ENCODE results near the gene SERPINI1.
A peak's percentile ranks its signal among the peaks of the same experiment; 100 is the strongest.

SERPINI1 gene

GRCh38 chr3:167734498-167735232 is 856 bp upstream of the SERPINI1 start, which contains the start of gene PDCD10:
TSS of gene PDCD10 (minus strand) at chr3:167734892. CDS start at chr3:167720157, 14,735 bp downstream.
- peak; percentile 94 for DNase-seq (ENCODE audit: low read depth)

DNA sequence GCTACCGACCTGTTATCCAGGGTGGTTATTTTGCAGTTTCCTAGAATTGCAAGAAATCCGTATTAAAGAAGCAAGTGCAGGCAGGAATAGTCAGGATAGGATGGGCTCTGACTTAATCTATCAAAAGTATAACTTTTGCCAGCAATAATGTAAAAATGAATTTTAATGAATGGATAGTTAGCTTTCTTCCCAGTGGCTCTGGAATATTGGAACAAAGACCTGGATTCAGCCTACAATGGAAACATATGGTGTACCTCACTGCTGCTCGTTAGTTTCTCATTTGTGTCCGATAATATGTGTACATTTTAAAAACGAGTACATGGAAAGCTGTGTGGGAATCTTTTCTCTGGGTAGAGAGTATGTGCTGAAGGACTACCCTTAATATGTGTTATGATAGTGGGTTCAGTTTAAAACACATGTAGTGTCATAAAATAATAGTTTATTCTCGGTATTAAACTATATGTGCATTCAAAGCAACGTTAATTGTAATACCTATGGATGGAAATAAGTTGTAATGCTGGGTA is 805 bp downstream of the SERPINI1 start:
- no peak for DNase-seq (ENCODE audit: low read depth)

GRCh38 chr3:167736997-167737396 is 1.5 kb downstream of the SERPINI1 start:
- no peak for DNase-seq (ENCODE audit: low read depth)

DNA sequence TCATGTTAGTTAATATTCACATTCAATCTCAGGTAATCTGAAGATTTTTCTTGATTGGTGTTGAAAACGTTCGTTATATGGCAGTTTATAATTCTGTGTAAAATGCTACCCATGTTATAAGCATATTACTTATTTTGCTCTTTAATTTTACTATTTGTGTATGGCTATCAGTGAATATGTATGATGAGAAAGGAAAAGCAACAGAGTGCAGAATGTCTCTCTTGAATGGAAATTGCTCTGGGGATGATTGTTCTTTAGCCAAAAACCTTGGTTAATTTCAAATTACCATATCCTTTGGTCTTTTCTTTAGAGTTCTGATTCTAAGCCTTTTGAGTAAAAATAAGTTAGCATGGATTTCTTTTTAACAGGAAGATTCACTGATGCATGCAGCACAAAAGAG is 2.5 kb downstream of the SERPINI1 start:
- no peak for DNase-seq (ENCODE audit: low read depth)

- no peak for DNase-seq (ENCODE audit: low read depth)
Measured at GRCh38 chr3:167739190-167739810, 3.8 kb downstream of the SERPINI1 start.

GRCh38 chr3:167740961-167741587 is 5.6 kb downstream of the SERPINI1 start:
- DNase-seq (ENCODE audit: low read depth) = peak; percentile 24

- DNase-seq (ENCODE audit: low read depth) = no peak
Measured at GRCh38 chr3:167742338-167742737, 6.8 kb downstream of the SERPINI1 start.

GRCh38 chr3:167743799-167744198 is 8.3 kb downstream of the SERPINI1 start:
- DNase-seq (ENCODE audit: low read depth) = no peak

DNA sequence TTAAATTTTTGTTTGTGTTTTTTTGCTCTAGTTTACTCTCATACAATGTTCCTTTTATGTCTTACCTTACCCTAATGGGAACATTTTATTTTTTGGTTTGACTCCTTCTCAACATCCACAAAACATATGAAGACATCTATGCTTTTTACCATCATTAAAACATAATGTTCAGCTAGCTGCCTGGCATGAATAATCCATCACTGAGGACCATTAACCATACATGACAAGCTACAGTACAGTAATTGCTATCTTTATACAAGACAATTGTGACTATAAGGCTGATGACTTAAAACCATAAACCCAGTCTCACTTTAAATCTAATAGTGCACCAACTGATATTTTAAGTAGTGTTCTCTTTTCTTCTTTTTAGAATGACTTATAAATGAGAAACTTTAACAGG is 13.7 kb downstream of the SERPINI1 start:
- DNase-seq (ENCODE audit: low read depth) = no peak

DNA sequence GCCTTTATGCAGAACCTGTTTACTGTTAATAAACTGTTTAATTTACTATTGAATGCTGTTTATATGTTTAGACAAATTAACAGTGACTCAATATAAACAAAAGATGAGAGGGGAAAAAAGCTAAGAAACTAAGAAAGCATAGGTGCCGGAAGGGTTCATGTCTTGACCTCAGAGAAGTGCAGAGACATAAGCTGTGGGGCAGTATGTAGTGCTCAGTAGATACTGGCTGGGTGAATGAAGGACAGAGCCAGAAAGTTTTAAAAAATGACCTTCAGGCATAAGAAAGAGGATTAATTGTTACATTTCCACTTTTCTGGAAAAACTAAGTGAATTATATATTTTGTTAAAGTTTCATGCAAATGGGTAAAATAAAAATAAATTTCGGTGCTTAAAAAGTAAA is 14.2 kb downstream of the SERPINI1 start:
- DNase-seq (ENCODE audit: low read depth) = no peak

DNA sequence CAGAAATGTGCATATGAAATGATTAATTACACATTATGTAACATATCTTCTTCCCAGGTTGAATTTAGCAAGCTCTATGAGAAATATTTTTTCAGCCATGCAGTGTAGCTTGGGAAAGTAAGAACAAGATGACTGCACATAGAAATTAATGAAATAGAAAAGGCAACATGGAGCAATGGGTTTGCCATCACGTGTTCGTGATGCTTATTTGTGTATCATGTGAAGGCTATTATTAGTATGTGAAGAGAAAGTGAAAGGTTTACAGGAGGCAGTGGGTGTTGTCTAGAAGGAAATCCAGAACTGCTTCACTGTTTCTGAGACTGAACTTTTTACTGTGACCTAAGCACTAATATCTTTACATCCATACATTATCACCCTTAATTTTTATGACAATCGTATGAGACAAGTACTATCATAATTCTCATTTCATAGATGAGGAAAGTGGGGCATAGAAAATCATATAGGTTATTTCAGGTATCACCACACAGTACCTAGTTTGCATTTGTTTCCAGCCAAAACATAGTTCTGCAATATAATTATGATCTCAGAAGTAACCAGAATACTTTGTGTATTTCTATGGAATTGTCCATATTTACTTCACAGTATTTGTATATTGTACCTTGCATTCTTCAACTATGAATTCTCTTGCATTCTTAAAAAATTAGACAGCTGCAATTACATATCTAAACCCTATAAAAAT is 14.9 kb downstream of the SERPINI1 start:
- DNase-seq (ENCODE audit: low read depth) = no peak

DNA sequence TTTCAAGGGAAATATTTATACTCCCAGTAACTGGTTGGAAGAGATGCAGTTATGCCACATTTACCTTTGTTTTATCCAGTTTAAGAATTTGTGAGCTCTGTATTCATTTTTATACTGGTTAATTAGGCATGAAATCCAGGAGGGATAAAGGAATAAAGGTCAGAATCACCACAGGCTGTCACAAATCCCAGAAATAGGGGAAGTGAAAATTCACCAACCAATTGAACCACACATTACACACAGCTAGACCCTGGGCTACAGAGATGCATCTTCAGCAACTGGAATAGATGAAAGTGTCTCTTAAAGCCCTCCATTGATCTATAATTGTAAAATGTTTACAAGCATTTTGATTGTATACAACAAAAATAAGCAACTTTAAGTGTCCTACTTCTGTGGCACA is 18.5 kb downstream of the SERPINI1 start:
- no peak for DNase-seq (ENCODE audit: low read depth)

DNA sequence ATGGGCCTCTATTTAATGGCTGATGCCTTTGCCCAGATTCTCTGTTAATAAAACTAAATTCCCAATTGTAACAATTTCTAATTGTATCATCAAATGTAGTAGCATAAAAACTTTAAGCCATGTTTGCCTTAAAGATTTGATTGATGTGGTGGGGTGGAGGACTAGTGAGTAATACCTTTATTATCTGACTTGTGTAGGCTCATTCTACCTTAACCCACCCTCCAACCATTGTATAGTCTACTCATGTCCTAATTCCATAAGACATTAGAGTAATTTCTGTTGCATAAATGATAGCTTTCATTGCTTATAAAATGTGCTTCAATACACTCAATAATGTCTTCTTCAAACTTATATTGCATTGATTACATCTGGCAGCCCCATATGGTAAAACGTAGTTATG is 25.8 kb downstream of the SERPINI1 start:
- DNase-seq (ENCODE audit: low read depth) = no peak

DNA sequence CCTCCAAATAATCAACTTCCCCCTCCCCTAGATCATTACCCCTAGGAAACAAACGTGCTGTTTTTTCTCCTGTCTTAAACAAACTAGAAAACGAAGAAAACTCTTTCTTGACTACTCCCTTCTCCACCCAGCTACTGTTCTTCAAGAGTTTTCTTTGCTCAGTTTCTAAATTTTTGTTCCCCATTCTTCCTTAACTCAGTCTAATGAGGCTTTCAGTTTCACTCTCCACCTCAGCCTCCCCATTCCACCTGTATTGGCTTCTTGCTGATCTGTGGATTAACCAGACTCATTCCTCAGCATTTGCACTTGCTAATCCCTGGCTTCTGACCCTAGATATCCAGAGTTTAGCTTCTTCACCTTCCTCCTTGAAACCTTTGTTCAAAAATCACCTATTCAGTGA is 26.8 kb downstream of the SERPINI1 start:
- no peak for DNase-seq (ENCODE audit: low read depth)

DNA sequence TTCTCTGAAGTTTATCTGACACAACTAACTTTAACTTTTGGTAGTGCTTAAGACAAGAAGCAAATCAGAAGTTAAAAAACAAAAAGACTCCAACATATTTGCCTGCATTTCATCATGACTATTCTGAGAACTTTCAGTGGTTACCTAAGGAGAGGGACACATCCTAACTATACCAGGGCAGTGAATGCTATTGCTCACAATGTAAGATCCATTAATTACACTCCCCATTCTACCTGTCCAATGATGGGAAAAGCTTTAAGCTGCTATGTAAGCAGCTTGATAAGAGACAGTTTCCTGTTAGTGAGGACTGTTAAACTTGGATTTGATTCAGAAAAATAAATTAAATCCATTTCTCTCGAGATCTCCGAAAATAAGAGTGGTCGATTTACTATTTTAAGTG is 37.5 kb downstream of the SERPINI1 start:
- no peak for DNase-seq (ENCODE audit: low read depth)

DNA sequence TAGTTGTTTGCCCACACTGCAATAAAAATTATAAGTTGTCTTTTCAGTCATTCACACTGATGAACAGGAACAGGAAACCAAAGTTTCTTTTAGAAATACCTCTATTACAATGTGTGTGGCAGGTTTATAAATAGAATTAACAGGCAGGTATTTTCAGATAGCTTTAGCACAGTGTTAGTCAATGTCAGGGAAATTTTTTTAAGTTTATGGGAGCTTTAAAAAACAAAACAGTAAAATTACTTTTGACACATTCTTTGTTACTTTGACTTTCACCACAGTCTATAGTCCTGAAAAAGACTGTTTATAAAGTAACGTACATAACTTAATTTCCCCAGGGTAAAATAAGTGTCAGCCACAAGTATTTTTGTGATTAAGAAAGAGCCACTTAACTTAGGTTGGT is 38.1 kb downstream of the SERPINI1 start:
- no peak for DNase-seq (ENCODE audit: low read depth)

GRCh38 chr3:167776066-167776685 is 40.7 kb downstream of the SERPINI1 start:
- no peak for DNase-seq (ENCODE audit: low read depth)

GRCh38 chr3:167777356-167777755 is 41.8 kb downstream of the SERPINI1 start:
- DNase-seq (ENCODE audit: low read depth) = no peak

DNA sequence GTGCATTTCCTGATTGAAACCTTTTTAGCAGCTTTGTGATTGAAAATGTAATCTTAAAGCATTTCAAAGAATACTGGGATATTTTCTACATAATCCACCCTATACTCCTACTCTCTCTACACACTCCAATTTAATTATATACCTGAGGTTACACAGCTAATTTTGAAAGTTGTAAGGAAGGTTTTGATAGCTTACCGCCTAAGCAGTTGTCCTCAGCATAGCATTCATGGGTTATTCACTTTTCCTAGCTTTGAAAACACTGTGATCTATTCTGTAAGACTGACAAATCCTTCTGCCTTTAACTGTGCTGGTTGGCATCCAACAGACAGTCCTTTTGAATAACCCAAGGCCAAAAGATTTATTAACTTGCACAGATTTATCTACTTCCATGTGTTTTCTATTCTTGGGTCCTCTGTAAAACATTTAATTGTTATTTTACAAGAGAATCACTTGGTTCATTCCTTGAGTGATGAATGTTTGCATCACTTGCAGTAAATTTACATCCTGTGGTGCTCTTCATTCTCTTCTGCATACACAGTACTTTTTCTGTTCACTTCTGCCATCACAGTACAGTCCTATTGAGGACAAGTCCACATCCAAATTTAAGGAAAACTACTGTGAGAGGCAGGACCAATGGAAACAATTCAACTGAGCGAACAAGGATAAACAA is 44.8 kb downstream of the SERPINI1 start:
- no peak for DNase-seq (ENCODE audit: low read depth)

- DNase-seq (ENCODE audit: low read depth) = no peak
Measured at GRCh38 chr3:167783781-167784180, 48.3 kb downstream of the SERPINI1 start.

- DNase-seq (ENCODE audit: low read depth) = no peak
Measured at GRCh38 chr3:167785790-167786189, 50.3 kb downstream of the SERPINI1 start.
